Measurements from ENCODE around the gene RANBP3.
A peak's percentile ranks its signal among the peaks of the same experiment; 100 is the strongest.

RANBP3 gene

GRCh38 chr19:5873617-5874199 is 104.2 kb downstream of the RANBP3 start:
- H3K9me3 Mint-ChIP-seq, result no peaks in the 10 kb centered on the region
- peaks cover 15% of the 10 kb centered on the region for H3K4me1 Mint-ChIP-seq
- H3K36me3 Mint-ChIP-seq (ENCODE audit: low read depth), result no peaks in the 10 kb centered on the region
- no peak for TF ChIP-seq CTCF (IDR thresholded peaks at IDR 0.05; ENCODE audit: unreplicated experiment in 3 of 3)
- no peak overlapping the region for H3K27ac Mint-ChIP-seq
- H3K4me3 Mint-ChIP-seq, result no peak overlapping the region
- peaks cover 8% of the 10 kb centered on the region for H3K27me3 Mint-ChIP-seq (ENCODE audit: low read depth)

GRCh38 chr19:5870986-5871394 is 107.0 kb downstream of the RANBP3 start:
- no peaks in the 10 kb centered on the region for H3K36me3 Mint-ChIP-seq (ENCODE audit: low read depth)
- no peaks in the 10 kb centered on the region for H3K4me1 Mint-ChIP-seq
- H3K27me3 Mint-ChIP-seq (ENCODE audit: low read depth), result peaks cover 6% of the 10 kb centered on the region
- no peak overlapping the region for H3K4me3 Mint-ChIP-seq
- no peak overlapping the region for H3K27ac Mint-ChIP-seq
- no peak for TF ChIP-seq CTCF (IDR thresholded peaks at IDR 0.05; ENCODE audit: unreplicated experiment in 3 of 3)
- H3K9me3 Mint-ChIP-seq, result no peaks in the 10 kb centered on the region

- H3K4me1 Mint-ChIP-seq, result no peaks in the 10 kb centered on the region
- peak overlapping the region in 1 of 3 experiments; percentile 5 for H3K27ac Mint-ChIP-seq
- no peak overlapping the region for H3K4me3 Mint-ChIP-seq
- TF ChIP-seq CTCF (IDR thresholded peaks at IDR 0.05; ENCODE audit: unreplicated experiment in 3 of 3), result no peak
- no peaks in the 10 kb centered on the region for H3K9me3 Mint-ChIP-seq
- H3K27me3 Mint-ChIP-seq (ENCODE audit: low read depth), result peaks cover 17% of the 10 kb centered on the region
- no peaks in the 10 kb centered on the region for H3K36me3 Mint-ChIP-seq (ENCODE audit: low read depth)
These were observed 110.5 kb downstream of the RANBP3 start for GRCh38 chr19:5867201-5868136.

Data from nephron (organoid).